Measurements from ENCODE around the gene CFAP410. TPM values are rescaled to one million over a fixed set of nuclear protein-coding genes. Genes with fewer than 3 reads are reported as not detected.

Gene CFAP410
- total and polyA plus RNA-seq, 2 of the 8 experiments (the other 6 are each of a cell fraction or from before 2014, with no cell fraction given), result 10.6 to 12.0 TPM

- no peak overlapping the region for H4K5ac ChIP-seq (ENCODE audit: insufficient read length, low read depth, low read length)
- no peak overlapping the region for H2BK20ac ChIP-seq (ENCODE audit: low read length)
- WGBS, 2 experiments (ENCODE audit: extremely low coverage in 1 of 2, insufficient coverage in 1 of 2, insufficient read length in 1 of 2, insufficient replicate concordance in 2 of 2, low coverage in 1 of 2, low lambda C conversion rate in 2 of 2, missing lambda C conversion rate in 1 of 2), result 94% methylated on average over 8 of the region's 8 CpGs; no CpG with 5 or more reads in 1 of the 2 experiments
- H2AFZ ChIP-seq (ENCODE audit: low read length), result no peak overlapping the region
- no peak overlapping the region; the same call in 1 of the 2 replicates for H4K8ac ChIP-seq (ENCODE audit: extremely low read depth, insufficient read depth, low read length)
- H3K4me1 ChIP-seq (replicated peaks in 1 of 4; ENCODE audit: control insufficient read depth in 3 of 4, insufficient read depth in 4 of 4, low read length in 3 of 4), result peaks cover 0 to 13% (median 4%) of the 10 kb centered on the region in 4 experiments; a peak in 5 of 7 replicates
- no peaks in the 10 kb centered on the region for H3K9me3 ChIP-seq (ENCODE audit: insufficient read depth in 2 of 2, low read depth in 1 of 2, low read length in 1 of 2)
- no peak overlapping the region for H2BK12ac ChIP-seq (ENCODE audit: low read depth, low read length)
- H3K36me3 ChIP-seq (ENCODE audit: control insufficient read depth in 2 of 4, insufficient read depth in 4 of 4, low read length in 3 of 4), result no peaks in the 10 kb centered on the region
- no peak for TF ChIP-seq CBX8 (IDR thresholded peaks at IDR 0.05; ENCODE audit: borderline replicate concordance, low read depth, low read length)
- TF ChIP-seq CTCF (IDR thresholded peaks at IDR 0.05; ENCODE audit: control extremely low read depth in 1 of 3, insufficient read depth in 1 of 3, low read depth in 1 of 3, low read length in 3 of 3), result peak in 2 of 3 experiments; percentile 48 to 57; a peak in 3 of 4 replicates
- TF ChIP-seq RAD21 (IDR thresholded peaks at IDR 0.05 in 1 of 2, conservative IDR thresholded peaks at IDR 0.05 in 1 of 2; ENCODE audit: low read depth in 2 of 2, low read length in 2 of 2), result peak; percentile 30 to 46; a peak in 3 of 4 replicates
- no peak for TF ChIP-seq MAFK (IDR thresholded peaks at IDR 0.05; ENCODE audit: low read depth, low read length)
- TF ChIP-seq HDAC6 (IDR thresholded peaks at IDR 0.05; ENCODE audit: low read depth, low read length), result no peak
- TF ChIP-seq RFX5 (IDR thresholded peaks at IDR 0.05; ENCODE audit: borderline replicate concordance, low read depth, low read length), result no peak
- TF ChIP-seq BACH1 (IDR thresholded peaks at IDR 0.05; ENCODE audit: low read length), result no peak
- no peak for TF ChIP-seq SIRT6 (IDR thresholded peaks at IDR 0.05; ENCODE audit: low read length)
- TF ChIP-seq NANOG (IDR thresholded peaks at IDR 0.05; ENCODE audit: insufficient read depth, low read depth, low read length, poor library complexity, severe bottlenecking), result no peak
- TF ChIP-seq SRF (IDR thresholded peaks at IDR 0.05; ENCODE audit: low read depth, low read length), result no peak
- FAIRE-seq (no peak), DNase-seq (ENCODE audit: low read depth in 1 of 2, low spot score in 2 of 2) (no peak)
- peaks cover 0 to 6% of the 10 kb centered on the region in 2 experiments; a peak in 1 of 4 replicates for H3K79me2 ChIP-seq (ENCODE audit: control insufficient read depth in 1 of 2, insufficient read depth in 2 of 2, low read length in 2 of 2)
- H3K27me3 ChIP-seq (replicated peaks in 1 of 4; ENCODE audit: control insufficient read depth in 3 of 4, extremely low read depth in 1 of 4, insufficient read depth in 3 of 4, low read length in 3 of 4), result no peaks in the 10 kb centered on the region
- H3K9ac ChIP-seq (replicated peaks in 1 of 4; ENCODE audit: extremely low read depth in 1 of 4, low read depth in 3 of 4, low read length in 3 of 4), result no peak overlapping the region
- no peak overlapping the region for H3K27ac ChIP-seq (ENCODE audit: low read depth, low read length)
- no peak overlapping the region for H3K18ac ChIP-seq (ENCODE audit: extremely low read depth, low read length)
- H2BK5ac ChIP-seq (ENCODE audit: low read depth, low read length), result no peak overlapping the region
- H3K4me2 ChIP-seq (ENCODE audit: insufficient read depth in 1 of 2, low read depth in 2 of 2, low read length in 2 of 2), result no peak overlapping the region
- POLR2A ChIA-PET (ENCODE audit: partially characterized antibody), result no interaction called here
- no peak overlapping the region for H3K4me3 ChIP-seq (ENCODE audit: extremely low read depth in 1 of 4, insufficient read depth in 2 of 4, low read depth in 3 of 4, low read length in 4 of 4)
- H3K23me2 ChIP-seq (ENCODE audit: low read depth, low read length), result peaks cover 5% of the 10 kb centered on the region; the same call in 1 of the 2 replicates
- peaks cover 9 to 15% of the 10 kb centered on the region in 2 experiments for H4K20me1 ChIP-seq (replicated peaks in 1 of 2; ENCODE audit: control insufficient read depth in 1 of 2, insufficient read depth in 2 of 2, low read length in 2 of 2)
- no peak overlapping the region for H2BK120ac ChIP-seq (replicated peaks; ENCODE audit: low read depth, low read length)
- no peak overlapping the region for H4K91ac ChIP-seq (replicated peaks; ENCODE audit: insufficient read length, low read length)
- no peak overlapping the region for H2AK5ac ChIP-seq (ENCODE audit: low read depth, low read length)
- H2BK15ac ChIP-seq (ENCODE audit: low read length), result no peak overlapping the region
- peaks cover 6% of the 10 kb centered on the region; the same call in 1 of the 2 replicates for H3K79me1 ChIP-seq (ENCODE audit: low read depth, low read length)
- H3K14ac ChIP-seq (ENCODE audit: insufficient read length), result no peak overlapping the region
- no peak overlapping the region for H3K56ac ChIP-seq (replicated peaks; ENCODE audit: insufficient read length, low read depth, low read length)
- no peak overlapping the region for H3K23ac ChIP-seq (ENCODE audit: insufficient read length)
- H3K4ac ChIP-seq (replicated peaks; ENCODE audit: insufficient read length, low read depth, low read length), result no peak overlapping the region
- CTCF ChIA-PET (ENCODE audit: partially characterized antibody), result interaction anchor here (0.9 to 2.2 kb wide), 9 partner anchors 9 to 206 kb away, joined by 3 to 7 read pairs (median 5); no protein-coding TSS in a partner anchor
Observed at GRCh38 chr21:44304877-44305293, 34.3 kb downstream of the CFAP410 start.

Measured in H1 (cell line).